ENCODE results near the gene KCNMB1. TPM values are rescaled to one million over a fixed set of nuclear protein-coding genes. Genes with fewer than 3 reads are reported as not detected.

KCNMB1 gene
- total RNA-seq, 1 donor from 2014 or later, result not detected

DNA sequence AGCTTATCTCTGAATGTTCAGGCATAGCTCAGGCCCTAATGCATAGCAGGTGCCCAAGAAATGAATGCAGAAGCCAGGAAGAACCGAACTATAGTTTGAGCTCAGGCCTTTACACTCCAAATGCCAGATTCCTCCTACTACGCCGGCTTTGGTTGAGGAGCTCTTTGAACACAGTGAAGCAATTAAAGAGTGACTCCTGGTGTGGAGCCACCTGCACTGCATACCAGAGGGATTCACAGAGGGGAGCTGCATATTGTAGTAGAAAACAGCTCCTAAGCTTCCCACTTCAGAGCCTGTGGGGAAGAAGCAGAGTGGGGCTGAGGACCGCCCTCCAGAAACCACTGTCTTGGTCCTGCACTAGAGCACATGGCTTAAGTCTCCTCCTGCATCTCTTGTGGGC, 14.5 kb upstream of the KCNMB1 start:
- Mint-ChIP-seq H3K9me3 (peaks cover 5% of the 10 kb centered on the region), H3K4me3 (no peak overlapping the region), H3K27ac (ENCODE audit: unreplicated experiment) (no peak overlapping the region), H3K27me3 (ENCODE audit: low read depth) (no peaks in the 10 kb centered on the region), H3K36me3 (ENCODE audit: low read depth) (no peaks in the 10 kb centered on the region), H3K4me1 (peaks cover 9% of the 10 kb centered on the region)
- TF ChIP-seq, protein P1, sequence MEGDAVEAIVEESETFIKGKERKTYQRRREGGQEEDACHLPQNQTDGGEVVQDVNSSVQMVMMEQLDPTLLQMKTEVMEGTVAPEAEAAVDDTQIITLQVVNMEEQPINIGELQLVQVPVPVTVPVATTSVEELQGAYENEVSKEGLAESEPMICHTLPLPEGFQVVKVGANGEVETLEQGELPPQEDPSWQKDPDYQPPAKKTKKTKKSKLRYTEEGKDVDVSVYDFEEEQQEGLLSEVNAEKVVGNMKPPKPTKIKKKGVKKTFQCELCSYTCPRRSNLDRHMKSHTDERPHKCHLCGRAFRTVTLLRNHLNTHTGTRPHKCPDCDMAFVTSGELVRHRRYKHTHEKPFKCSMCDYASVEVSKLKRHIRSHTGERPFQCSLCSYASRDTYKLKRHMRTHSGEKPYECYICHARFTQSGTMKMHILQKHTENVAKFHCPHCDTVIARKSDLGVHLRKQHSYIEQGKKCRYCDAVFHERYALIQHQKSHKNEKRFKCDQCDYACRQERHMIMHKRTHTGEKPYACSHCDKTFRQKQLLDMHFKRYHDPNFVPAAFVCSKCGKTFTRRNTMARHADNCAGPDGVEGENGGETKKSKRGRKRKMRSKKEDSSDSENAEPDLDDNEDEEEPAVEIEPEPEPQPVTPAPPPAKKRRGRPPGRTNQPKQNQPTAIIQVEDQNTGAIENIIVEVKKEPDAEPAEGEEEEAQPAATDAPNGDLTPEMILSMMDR (conservative IDR thresholded peaks at IDR 0.05), result no peak
- no peak for DNase-seq (ENCODE audit: low read depth, low spot score)

DNA sequence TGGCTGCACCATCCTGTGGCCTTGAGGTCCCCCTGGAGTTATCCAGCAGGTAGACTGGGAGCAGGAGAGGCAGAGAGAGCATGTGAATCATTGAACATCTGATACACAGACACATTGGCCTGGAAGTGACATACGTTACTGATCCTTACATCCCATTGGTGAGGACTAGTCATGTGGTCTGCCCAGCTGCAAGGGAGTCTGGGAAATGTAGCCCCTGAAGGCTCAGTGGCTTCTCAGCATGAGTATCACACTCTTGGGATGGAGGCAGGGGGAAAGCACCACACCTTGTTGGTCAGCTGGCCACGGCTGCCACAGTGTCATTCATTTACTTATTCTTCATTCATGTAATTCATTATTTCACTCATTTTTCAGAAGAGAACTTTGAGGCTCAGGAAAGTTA, 13.3 kb upstream of the KCNMB1 start:
- no peak overlapping the region for H3K27ac Mint-ChIP-seq (ENCODE audit: unreplicated experiment)
- DNase-seq (ENCODE audit: low read depth, low spot score), result no peak
- H3K36me3 Mint-ChIP-seq (ENCODE audit: low read depth), result no peaks in the 10 kb centered on the region
- TF ChIP-seq, protein P1 (conservative IDR thresholded peaks at IDR 0.05), result no peak
- peaks cover 5% of the 10 kb centered on the region for H3K9me3 Mint-ChIP-seq
- no peak overlapping the region for H3K4me3 Mint-ChIP-seq
- no peaks in the 10 kb centered on the region for H3K4me1 Mint-ChIP-seq
- H3K27me3 Mint-ChIP-seq (ENCODE audit: low read depth), result peaks cover 3% of the 10 kb centered on the region

DNA sequence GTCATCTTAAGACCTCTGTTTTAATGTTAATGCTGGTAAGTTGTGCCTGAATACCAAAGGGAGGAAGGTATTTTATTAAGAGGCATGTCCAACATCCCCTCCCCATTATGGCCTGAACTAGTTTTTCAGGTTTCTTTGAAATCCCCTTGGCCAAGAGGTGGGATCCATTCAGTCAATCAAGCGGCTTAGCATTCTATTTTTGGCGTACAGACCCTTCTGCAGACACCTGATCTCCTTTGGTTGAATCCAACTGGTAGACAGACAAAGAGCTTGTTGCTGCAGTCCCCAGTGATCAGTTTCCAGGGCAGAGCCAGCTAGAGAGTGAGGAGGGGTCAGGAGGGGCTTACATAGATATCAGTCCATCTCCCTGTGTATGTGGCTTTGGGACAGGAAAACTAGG, 7.9 kb upstream of the KCNMB1 start:
- no peaks in the 10 kb centered on the region for H3K36me3 Mint-ChIP-seq (ENCODE audit: low read depth)
- H3K4me3 Mint-ChIP-seq, result no peak overlapping the region
- H3K27me3 Mint-ChIP-seq (ENCODE audit: low read depth), result peaks cover 18% of the 10 kb centered on the region
- H3K9me3 Mint-ChIP-seq, result peaks cover 3% of the 10 kb centered on the region
- TF ChIP-seq, protein P1 (conservative IDR thresholded peaks at IDR 0.05), result no peak
- H3K4me1 Mint-ChIP-seq, result peaks cover 3% of the 10 kb centered on the region
- no peak for DNase-seq (ENCODE audit: low read depth, low spot score)
- H3K27ac Mint-ChIP-seq (ENCODE audit: unreplicated experiment), result no peak overlapping the region

DNA sequence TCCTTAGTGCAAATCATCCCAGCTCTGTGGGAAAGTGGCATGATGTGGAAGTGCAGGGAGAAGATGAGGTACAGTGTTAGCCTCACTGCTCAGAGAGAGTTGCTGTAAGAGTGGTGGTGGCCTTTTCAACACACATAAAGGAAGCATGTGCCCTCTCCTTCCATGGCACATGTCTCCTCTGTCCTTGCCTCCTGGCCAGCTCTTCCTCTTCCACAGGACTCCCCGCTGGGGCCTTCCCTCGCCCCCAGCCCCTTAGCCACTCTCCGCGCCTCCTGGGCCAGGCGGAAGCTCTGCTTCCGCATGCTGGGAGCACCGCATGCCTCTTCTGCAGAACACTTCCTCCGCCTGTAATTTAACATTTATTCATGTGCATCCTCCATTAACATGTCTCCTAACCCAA, 4.8 kb upstream of the KCNMB1 start:
- TF ChIP-seq, protein P1 (conservative IDR thresholded peaks at IDR 0.05), result no peak
- Mint-ChIP-seq H3K36me3 (ENCODE audit: low read depth) (no peaks in the 10 kb centered on the region), H3K4me3 (no peak overlapping the region), H3K27ac (ENCODE audit: unreplicated experiment) (peak overlapping the region; percentile 13), H3K9me3 (no peaks in the 10 kb centered on the region), H3K4me1 (peaks cover 9% of the 10 kb centered on the region), H3K27me3 (ENCODE audit: low read depth) (peaks cover 18% of the 10 kb centered on the region)
- no peak for DNase-seq (ENCODE audit: low read depth, low spot score)

DNA sequence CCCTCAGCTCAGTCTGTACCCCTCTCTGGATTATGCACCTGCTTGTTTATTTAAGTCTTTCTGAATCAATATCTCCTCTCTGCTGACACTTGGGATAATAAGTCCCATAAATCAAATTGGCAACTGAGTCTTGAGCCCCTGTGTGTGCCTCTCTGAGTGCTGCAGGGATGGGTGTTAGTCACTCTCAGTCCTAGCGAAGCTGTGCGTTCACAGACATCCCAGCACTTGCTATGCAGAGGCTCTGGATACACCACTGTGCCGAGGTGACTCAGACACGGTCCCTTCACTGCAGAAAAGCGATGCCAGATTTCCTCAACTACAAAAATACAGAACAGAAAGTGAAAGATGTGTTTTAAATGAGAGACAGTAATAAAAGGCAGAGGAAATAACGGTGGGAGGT, 4.1 kb upstream of the KCNMB1 start:
- Mint-ChIP-seq H3K36me3 (ENCODE audit: low read depth) (no peaks in the 10 kb centered on the region), H3K27ac (ENCODE audit: unreplicated experiment) (no peak overlapping the region), H3K9me3 (no peaks in the 10 kb centered on the region), H3K4me1 (peaks cover 9% of the 10 kb centered on the region), H3K27me3 (ENCODE audit: low read depth) (peaks cover 19% of the 10 kb centered on the region), H3K4me3 (no peak overlapping the region)
- DNase-seq (ENCODE audit: low read depth, low spot score), result no peak
- TF ChIP-seq, protein P1 (conservative IDR thresholded peaks at IDR 0.05), result no peak

DNA sequence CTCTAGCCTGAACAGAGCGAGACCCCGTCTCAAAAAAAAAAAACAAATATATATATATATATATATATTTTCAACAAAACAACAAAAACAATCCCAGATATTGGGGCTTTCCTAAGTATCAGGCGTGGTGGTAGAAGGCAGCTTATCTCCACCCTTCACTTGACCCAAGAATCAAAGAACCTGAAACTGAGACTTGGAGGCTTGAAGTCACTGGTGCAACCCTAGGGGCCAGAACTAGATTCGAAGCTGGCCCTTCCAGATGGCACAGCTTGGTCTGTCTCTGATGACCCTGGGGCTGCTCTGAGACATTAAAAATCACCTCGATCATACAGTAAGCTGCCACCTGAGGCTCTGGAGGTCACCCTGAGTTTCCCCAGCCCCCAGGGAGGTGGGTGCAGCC, 1.3 kb upstream of the KCNMB1 start:
- no peaks in the 10 kb centered on the region for H3K36me3 Mint-ChIP-seq (ENCODE audit: low read depth)
- no peak for DNase-seq (ENCODE audit: low read depth, low spot score)
- H3K4me1 Mint-ChIP-seq, result peaks cover 9% of the 10 kb centered on the region
- TF ChIP-seq, protein P1 (conservative IDR thresholded peaks at IDR 0.05), result no peak
- H3K4me3 Mint-ChIP-seq, result no peak overlapping the region
- no peak overlapping the region for H3K27ac Mint-ChIP-seq (ENCODE audit: unreplicated experiment)
- peaks cover 7% of the 10 kb centered on the region for H3K27me3 Mint-ChIP-seq (ENCODE audit: low read depth)
- no peaks in the 10 kb centered on the region for H3K9me3 Mint-ChIP-seq

All from neural crest cell (in vitro differentiated cells).